ENCODE results near the gene ATAD5.

ATAD5 gene

DNA sequence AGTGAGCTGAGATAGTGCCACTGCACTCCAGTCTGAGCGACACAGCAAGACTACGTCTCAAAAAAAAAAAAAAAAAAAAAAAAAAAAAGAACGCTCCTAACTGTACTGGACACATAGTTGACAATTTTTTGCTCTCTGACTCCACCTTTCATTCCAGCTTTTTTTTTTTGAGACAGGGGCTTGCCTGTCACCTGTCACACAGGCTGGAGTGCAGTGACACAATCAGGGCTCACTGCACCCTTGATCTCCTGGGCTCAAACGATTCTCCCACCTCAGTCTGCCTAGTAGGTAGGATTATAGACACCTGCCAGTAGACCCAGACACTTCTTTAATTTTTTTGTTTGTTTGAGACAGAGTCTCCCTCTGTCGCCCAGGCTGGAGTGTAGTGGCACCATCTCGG, 4.7 kb upstream of the ATAD5 start (continued):
- TF ChIP-seq, protein P1, sequence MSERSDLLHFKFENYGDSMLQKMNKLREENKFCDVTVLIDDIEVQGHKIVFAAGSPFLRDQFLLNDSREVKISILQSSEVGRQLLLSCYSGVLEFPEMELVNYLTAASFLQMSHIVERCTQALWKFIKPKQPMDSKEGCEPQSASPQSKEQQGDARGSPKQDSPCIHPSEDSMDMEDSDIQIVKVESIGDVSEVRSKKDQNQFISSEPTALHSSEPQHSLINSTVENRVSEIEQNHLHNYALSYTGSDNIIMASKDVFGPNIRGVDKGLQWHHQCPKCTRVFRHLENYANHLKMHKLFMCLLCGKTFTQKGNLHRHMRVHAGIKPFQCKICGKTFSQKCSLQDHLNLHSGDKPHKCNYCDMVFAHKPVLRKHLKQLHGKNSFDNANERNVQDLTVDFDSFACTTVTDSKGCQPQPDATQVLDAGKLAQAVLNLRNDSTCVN (tag by site-specific recombination; optimal IDR thresholded peaks at IDR 0.05): no peak
- TF ChIP-seq BCL11A (tag by site-specific recombination; IDR thresholded peaks at IDR 0.05; ENCODE audit: low read depth): no peak
- TF ChIP-seq, protein P2, sequence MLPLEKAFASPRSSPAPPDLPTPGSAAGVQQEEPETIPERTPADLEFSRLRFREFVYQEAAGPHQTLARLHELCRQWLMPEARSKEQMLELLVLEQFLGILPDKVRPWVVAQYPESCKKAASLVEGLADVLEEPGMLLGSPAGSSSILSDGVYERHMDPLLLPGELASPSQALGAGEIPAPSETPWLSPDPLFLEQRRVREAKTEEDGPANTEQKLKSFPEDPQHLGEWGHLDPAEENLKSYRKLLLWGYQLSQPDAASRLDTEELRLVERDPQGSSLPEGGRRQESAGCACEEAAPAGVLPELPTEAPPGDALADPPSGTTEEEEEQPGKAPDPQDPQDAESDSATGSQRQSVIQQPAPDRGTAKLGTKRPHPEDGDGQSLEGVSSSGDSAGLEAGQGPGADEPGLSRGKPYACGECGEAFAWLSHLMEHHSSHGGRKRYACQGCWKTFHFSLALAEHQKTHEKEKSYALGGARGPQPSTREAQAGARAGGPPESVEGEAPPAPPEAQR (tag by site-specific recombination; IDR thresholded peaks at IDR 0.05): no peak

DNA sequence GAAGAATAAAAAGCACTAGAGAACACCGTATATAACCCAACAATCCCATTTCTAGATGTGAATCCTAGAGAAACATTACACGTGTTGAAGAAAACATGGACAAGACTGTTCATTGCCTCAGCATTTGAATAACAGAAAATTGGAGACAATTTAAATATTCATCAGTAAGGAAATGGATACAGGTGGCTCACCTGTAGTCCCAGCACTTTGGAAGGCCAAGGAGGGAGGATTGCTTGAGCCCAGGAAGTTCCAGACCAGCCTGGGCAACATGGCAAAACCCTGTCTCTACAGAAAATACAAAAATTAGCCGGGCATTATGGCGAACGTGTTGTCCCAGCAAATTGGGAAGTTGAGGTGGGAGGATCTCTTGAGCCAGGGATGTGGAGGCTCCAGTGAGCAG, 2.7 kb upstream of the ATAD5 start:
- TF ChIP-seq SCRT1 (tag by site-specific recombination; IDR thresholded peaks at IDR 0.05; ENCODE audit: borderline replicate concordance) (peak; percentile 94), ZSCAN16 (tag by site-specific recombination; IDR thresholded peaks at IDR 0.05) (no peak)
- no peaks in the 10 kb centered on the region for H3K9me3 ChIP-seq (ENCODE audit: control insufficient read depth, insufficient read depth, low read depth, low read length)
- peaks cover 7% of the 10 kb centered on the region for H3K4me1 ChIP-seq (ENCODE audit: control insufficient read depth, insufficient read depth, low read length)
- no peak overlapping the region for H3K27ac ChIP-seq (ENCODE audit: extremely low read depth, low read depth, low read length)
- CTCF ChIA-PET: no interaction called here
- POLR2A ChIA-PET: no interaction called here
- H3K4me3 ChIP-seq (ENCODE audit: low read depth, low read length): no peak overlapping the region
- peaks cover 0 to under 1% of the 10 kb centered on the region in 2 experiments; a peak in 1 of 3 replicates for H3K36me3 ChIP-seq (ENCODE audit: control insufficient read depth in 2 of 2, insufficient read depth in 1 of 2, low read length in 2 of 2)

DNA sequence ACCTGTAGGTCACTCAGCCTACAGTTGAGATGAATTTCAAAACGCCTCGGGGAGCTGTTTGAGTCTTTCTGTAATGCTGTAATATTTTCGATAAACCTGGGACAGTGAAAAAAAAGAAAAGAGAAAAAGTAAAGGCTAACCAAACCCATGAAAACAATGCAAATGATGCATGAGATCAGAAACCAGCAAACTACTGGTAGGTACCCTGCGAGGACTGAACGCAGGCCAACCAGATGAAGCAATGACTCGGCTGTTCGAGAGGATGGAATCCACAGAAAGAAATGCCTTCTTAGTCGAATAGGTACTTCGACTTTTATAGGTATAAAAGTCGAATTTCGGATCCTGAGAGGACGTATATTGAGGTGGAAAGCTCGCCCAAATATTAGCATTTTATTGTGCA, 509 bp upstream of the ATAD5 start:
- Histone ChIP-seq H3K27ac (ENCODE audit: extremely low read depth, low read depth, low read length) (peak overlapping the region; percentile 89), H3K4me1 (ENCODE audit: control insufficient read depth, insufficient read depth, low read length) (peaks cover 3% of the 10 kb centered on the region; the same call in 1 of the 2 replicates), H3K9me3 (ENCODE audit: control insufficient read depth, insufficient read depth, low read depth, low read length) (no peaks in the 10 kb centered on the region), H3K4me3 (ENCODE audit: low read depth, low read length) (peak overlapping the region; percentile 97), H3K36me3 (ENCODE audit: control insufficient read depth in 2 of 2, insufficient read depth in 1 of 2, low read length in 2 of 2) (peaks cover 10 to 21% of the 10 kb centered on the region in 2 experiments)
- ChIA-PET POLR2A (interaction anchor here (0.6 to 1.2 kb wide), 7 partner anchors 9 to 658 kb away, joined by 3 to 5 read pairs (median 3); no protein-coding TSS in a partner anchor), CTCF (interaction anchor here (1.0 kb wide), 1 partner anchor 1024 kb away, joined by 3 read pairs; no protein-coding TSS in a partner anchor)
- TF ChIP-seq KLF7 (tag by site-specific recombination; IDR thresholded peaks at IDR 0.05; ENCODE audit: borderline replicate concordance) (no peak), KLF16 (tag by site-specific recombination; IDR thresholded peaks at IDR 0.05) (no peak)
- TF ChIP-seq, protein P3, sequence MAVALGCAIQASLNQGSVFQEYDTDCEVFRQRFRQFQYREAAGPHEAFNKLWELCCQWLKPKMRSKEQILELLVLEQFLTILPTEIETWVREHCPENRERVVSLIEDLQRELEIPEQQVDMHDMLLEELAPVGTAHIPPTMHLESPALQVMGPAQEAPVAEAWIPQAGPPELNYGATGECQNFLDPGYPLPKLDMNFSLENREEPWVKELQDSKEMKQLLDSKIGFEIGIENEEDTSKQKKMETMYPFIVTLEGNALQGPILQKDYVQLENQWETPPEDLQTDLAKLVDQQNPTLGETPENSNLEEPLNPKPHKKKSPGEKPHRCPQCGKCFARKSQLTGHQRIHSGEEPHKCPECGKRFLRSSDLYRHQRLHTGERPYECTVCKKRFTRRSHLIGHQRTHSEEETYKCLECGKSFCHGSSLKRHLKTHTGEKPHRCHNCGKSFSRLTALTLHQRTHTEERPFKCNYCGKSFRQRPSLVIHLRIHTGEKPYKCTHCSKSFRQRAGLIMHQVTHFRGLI (tag by site-specific recombination; IDR thresholded peaks at IDR 0.05): peak; percentile 93

DNA sequence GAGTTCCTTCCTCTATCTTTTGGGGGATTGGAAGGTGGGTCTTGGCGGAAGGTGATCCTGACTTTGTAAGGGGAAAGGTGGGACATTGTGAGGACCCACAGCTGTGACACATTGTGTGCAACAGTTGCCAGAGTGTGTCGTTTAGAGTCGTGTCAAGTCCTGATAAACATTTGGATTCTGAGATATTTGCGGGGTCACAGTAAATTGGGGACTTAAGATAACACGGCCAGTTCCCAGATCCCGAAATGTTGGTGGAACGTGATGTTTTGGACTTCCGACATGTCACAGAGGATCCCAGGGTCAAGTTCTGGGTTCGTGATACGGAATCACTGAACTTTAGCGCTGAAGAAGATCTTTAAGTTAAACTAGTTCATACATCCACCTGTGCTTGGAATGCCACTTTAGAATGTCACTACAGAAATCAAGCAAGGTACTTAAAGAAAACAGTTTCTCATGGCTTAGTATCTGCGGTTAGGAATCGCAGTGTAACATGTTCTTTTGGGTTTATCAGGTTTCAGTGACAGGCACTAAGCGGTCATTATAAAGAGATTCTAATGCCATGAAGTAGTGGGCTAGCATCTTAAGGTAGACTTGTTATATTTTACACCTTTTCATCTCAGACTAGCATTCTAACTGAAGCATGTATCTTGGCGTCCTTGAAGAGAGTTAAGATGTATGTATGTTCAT, 815 bp downstream of the ATAD5 start:
- CTCF ChIA-PET: interaction anchor here (1.1 kb wide), 1 partner anchor 10 kb away, joined by 3 read pairs; no protein-coding TSS in a partner anchor
- POLR2A ChIA-PET: interaction anchor here (1.0 kb wide), 1 partner anchor 12 kb away, joined by 3 read pairs; no protein-coding TSS in a partner anchor
- peak overlapping the region; percentile 89 for H3K27ac ChIP-seq (ENCODE audit: extremely low read depth, low read depth, low read length)

More for the DNA sequence above, 815 bp downstream of the ATAD5 start:
- H3K9me3 ChIP-seq (ENCODE audit: control insufficient read depth, insufficient read depth, low read depth, low read length): no peaks in the 10 kb centered on the region
- H3K36me3 ChIP-seq (ENCODE audit: control insufficient read depth in 2 of 2, insufficient read depth in 1 of 2, low read length in 2 of 2): peaks cover 23 to 33% of the 10 kb centered on the region in 2 experiments
- peaks cover 3% of the 10 kb centered on the region; the same call in 1 of the 2 replicates for H3K4me1 ChIP-seq (ENCODE audit: control insufficient read depth, insufficient read depth, low read length)
- H3K4me3 ChIP-seq (ENCODE audit: low read depth, low read length): peak overlapping the region; percentile 97
- TF ChIP-seq ZNF350 (tag by site-specific recombination; IDR thresholded peaks at IDR 0.05) (no peak), SCRT2 (tag by site-specific recombination; IDR thresholded peaks at IDR 0.05) (peak; percentile 96), ZBTB1 (tag by site-specific recombination; IDR thresholded peaks at IDR 0.05) (no peak), ZNF600 (tag by site-specific recombination; IDR thresholded peaks at IDR 0.05) (peak; percentile 83), SCRT1 (tag by site-specific recombination; IDR thresholded peaks at IDR 0.05; ENCODE audit: borderline replicate concordance) (peak; percentile 82; the same call in 1 of the 2 replicates), ZNF214 (tag by site-specific recombination; IDR thresholded peaks at IDR 0.05; ENCODE audit: borderline replicate concordance) (no peak), ZNF549 (tag by site-specific recombination; IDR thresholded peaks at IDR 0.05) (no peak), ZNF777 (tag by site-specific recombination; IDR thresholded peaks at IDR 0.05; ENCODE audit: borderline replicate concordance) (no peak)
- TF ChIP-seq, protein P4, sequence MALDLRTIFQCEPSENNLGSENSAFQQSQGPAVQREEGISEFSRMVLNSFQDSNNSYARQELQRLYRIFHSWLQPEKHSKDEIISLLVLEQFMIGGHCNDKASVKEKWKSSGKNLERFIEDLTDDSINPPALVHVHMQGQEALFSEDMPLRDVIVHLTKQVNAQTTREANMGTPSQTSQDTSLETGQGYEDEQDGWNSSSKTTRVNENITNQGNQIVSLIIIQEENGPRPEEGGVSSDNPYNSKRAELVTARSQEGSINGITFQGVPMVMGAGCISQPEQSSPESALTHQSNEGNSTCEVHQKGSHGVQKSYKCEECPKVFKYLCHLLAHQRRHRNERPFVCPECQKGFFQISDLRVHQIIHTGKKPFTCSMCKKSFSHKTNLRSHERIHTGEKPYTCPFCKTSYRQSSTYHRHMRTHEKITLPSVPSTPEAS (tag by site-specific recombination; IDR thresholded peaks at IDR 0.05): peak; percentile 2; the same call in 1 of the 2 replicates
- TF ChIP-seq, protein P5, sequence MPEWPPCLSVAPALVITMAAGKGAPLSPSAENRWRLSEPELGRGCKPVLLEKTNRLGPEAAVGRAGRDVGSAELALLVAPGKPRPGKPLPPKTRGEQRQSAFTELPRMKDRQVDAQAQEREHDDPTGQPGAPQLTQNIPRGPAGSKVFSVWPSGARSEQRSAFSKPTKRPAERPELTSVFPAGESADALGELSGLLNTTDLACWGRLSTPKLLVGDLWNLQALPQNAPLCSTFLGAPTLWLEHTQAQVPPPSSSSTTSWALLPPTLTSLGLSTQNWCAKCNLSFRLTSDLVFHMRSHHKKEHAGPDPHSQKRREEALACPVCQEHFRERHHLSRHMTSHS (tag by site-specific recombination; IDR thresholded peaks at IDR 0.05): no peak
